ENCODE results near the gene SLC38A7.

SLC38A7 gene

DNA sequence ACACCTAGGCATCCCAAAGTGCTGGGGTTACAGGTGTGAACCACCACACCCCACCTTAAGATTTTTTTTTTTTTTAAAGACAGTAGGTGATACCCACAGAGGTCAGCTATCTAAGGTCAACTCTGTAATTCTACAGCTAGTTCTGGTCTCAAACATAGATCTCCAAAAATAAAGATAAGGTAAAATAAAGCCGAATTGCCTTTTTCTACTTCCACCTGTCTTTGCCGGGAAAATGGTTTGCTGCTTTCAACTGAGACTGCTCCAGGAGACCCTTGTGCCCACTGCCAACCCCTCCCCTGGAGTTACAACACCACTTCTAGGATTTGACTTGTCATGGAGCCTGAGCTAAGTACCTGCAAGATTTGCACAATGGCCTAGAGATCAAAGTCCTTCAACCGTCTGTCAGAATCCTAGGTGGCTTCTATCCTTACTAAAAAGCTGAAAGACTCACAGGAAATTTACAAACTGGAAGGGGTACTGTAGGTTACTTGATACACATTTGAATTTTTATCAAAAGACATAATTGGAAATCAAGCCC lies 50.2 kb downstream of the SLC38A7 start:
- no peak for DNase-seq

DNA sequence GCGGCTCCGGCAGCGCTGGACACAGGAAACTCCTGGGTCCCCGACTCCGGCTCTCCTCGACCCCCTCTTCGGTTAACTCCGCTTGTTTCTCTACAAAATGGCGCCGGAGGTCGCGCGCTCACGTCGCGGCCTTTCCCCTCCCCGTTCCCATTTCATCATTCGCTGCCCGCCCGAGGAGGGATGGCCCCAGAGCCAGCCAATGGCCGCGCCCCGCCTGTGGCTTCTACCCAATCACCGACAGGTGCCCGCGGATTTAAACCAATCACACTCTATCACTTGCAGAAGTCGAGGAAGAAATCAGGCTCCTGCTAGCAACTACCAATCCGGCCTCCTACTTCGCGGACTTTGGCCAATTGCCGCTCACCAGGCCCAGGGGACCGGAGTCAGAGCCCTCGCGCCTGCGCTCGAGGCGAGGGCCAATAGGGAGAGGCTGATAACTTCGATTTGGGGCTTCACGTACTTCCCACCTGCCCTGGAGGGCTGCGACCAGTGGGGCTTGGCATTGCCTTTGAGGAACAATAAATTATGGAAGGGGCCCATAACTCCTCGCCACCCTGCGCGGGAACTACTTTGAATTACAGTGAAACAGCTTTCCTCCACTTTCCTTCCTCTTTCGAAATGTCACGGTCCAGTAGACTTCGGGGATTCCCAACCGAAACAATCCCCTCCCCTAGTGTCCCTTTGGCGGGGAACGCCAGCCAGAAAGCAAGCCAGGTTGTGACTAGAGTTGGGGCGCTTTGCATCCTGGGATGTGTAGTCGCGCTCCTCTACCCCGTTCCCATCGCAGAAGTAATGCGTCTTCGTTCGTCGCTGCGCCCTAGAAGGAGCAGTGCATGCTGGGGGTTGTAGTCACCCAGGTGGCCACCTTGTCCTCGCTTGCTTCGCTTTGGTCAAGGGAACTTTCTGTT lies 54.6 kb downstream of the SLC38A7 start, which contains the start of gene CNOT1:
Gene CNOT1, minus strand, starts transcription at position 94 of the 908 bp plus-strand sequence. CDS start 30,489 bp downstream, outside the sequence.
- peak; percentile 99 for DNase-seq

DNA sequence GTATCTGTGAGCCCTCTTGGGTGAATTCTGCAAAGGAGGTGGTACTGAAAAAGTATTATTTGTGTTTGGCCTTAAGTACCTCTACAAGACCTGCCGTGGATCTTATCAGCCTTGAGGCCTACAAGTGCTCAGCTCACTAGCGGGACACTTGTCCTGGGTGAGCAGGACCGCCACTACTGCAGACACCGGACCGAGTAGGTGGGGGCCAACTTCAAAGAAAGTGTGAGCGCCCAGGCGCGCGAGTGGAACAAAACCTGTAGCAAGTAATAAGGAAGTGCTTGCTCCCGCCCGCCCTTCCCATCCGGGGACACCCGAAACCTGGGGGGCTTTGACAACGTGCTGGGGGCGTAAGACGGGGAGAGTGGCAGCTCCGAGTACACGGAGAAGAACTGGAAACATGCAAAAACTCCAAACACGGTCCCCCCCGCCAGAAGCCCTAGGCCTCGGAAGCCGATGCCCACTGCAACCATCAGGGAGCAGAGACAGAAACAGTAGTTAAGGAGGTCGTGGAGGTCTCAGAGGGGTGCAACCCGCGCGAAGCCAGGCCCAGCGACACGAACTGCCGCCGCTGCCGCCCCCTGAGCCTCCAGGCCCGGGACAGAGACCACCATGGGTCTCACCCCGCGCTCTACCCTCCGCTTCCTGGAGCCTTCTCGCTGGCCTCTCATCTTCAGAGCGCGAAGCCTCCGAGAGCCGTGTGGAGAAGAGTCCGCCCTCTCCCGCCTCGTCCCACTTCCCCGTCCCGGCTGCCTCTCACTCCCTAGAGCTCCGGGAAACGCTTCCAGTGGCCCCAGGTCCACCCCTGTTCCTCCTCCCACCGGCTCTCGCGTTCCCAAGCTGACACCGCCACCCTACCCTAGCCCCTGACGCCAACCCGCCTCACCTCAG lies 55.5 kb downstream of the SLC38A7 start:
- peak; percentile 73 for DNase-seq

DNA sequence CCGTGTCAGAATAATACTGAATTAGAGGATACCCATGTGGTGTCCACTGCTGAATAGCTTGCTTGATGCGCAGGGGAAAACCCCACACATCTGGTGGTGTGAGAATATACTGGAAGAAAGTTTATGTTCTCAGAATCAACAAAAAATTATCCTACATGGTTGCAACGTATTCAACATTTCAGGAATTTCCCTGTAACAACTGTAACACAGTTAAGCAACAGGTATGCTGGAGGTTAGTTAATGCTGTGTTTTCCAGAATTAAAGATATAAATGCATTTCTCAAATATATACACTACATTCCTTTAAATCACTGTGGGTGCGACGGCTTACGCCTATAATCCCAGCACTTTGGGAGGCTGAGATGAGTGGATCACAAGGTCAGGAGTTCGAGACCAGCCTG lies 60.4 kb downstream of the SLC38A7 start:
- DNase-seq = no peak

DNA sequence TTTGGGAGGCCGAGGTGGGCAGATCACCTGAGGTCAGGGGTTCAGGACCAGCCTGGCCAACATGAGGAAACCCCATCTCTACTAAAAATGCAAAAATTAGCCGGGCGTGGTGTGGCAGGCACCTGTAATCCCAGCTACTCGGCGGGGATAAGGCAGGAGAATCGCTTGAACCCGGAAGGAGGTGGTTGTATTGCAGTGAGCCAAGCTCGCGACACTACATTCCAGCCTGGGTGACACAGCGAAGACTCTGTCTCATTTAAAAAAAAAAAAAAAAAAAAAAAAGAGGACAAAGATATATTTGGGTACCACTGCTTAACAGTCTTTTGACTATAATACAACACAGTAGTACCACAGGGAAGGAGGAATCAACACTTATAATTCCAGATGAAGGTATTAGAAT lies 64.2 kb downstream of the SLC38A7 start:
- DNase-seq = no peak

DNA sequence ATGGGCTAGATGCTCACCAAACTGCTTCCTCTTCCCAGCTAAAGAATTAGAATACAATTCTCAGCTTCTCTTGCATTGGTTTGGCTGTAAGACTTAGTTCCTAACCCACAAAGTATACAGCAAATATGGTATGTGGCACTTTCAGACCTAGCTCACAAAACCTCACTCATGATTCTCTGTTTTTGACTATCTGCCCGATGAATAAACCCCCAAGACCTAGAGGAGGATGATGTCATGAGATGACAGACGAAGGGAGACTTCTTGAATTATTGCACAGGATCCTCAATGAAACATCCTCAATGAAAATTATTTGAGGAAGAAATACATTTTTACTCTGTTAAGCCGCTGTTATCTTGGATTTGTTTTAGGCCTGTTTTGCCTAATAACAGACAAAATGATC lies 69.3 kb downstream of the SLC38A7 start:
- DNase-seq = no peak
